Body of pancreas (tissue), 4 donors: ENCODE data around the gene NR6A1. TPM values are rescaled to one million over a fixed set of nuclear protein-coding genes. Genes with fewer than 3 reads are reported as not detected.

Experiments
- ATAC-seq: fragments of 150-250 bp; one replicate; pipeline ENCODE4 v1.9.1; 2016
- DNase-seq, 4 donors: peaks; one replicate each; pipeline ENCODE4 v3.0.0-alpha.2; 2019
- H3K27ac ChIP-seq, 4 donors: fragments of 200-600 bp; sonication (generic); 1 replicate in 3 of 4; 2 replicates in 1 of 4; pipeline versions ENCODE4 v1.5.1 to v1.6.1; 2016 to 2019; ENCODE audit warnings: mild to moderate bottlenecking in 1 of 4, mixed read lengths in 1 of 4, moderate library complexity in 1 of 4
- H3K27me3 ChIP-seq, 2 donors: fragments of 200-600 bp; sonication (generic); one replicate each; pipeline ENCODE4 v1.6.0; 2016; ENCODE audit warnings: mild to moderate bottlenecking in 1 of 2
- H3K36me3 ChIP-seq, 2 donors: fragments of 200-600 bp; sonication (generic); replicated peaks in 1 of 2; 2 replicates each; pipeline ENCODE4 v1.5.1; 2016; ENCODE audit warnings: low read depth in 2 of 2; ENCODE audit not compliant: insufficient read depth in 1 of 2
- H3K4me1 ChIP-seq: fragments of 200-600 bp; sonication (generic); one replicate; pipeline ENCODE4 v1.6.0; 2016
- H3K4me3 ChIP-seq, 2 donors: fragments of 200-600 bp; sonication (generic); 1 replicate in 1 of 2; 2 replicates in 1 of 2; pipeline ENCODE4 v1.5.1; 2016 to 2019
- H3K9me3 ChIP-seq, 3 donors: fragments of 200-600 bp; sonication (generic); 1 replicate in 2 of 3; 2 replicates in 1 of 3; pipeline ENCODE4 v1.5.1; 2016
- POLR2A ChIP-seq, 3 donors: fragments of 450-650 bp; IDR thresholded peaks; one replicate each; pipeline ENCODE4 v1.6.1; 2016; ENCODE audit warnings: antibody characterized with exemption in 3 of 3, mild to moderate bottlenecking in 2 of 3
- WGBS, 2 donors: methylation state at CpG; one replicate each; pipeline ENCODE4 v1.1.5; 2017; 5-methylcytosine and 5-hydroxymethylcytosine counted together
- intact Hi-C: fragments of 100-400 bp; cut with DNase I; formaldehyde crosslinking; loops from one replicate; pipeline ENCODE4 v1.15.1; 2023
- total RNA-seq, 2 donors: library from RNA; depleted of rRNA; stranded (reverse); fragments of >200 nt; gene quantifications; one replicate each; pipeline ENCODE4 v1.1.0, GENCODE V29; 2016
- TF ChIP-seq, protein P1 (sequence below), 7 experiments: fragments of 450-650 bp in 4 of 7; fragments of 200-600 bp in 3 of 7; sonication (generic) in 3 of 7; IDR thresholded peaks; one replicate each; pipeline ENCODE4 v1.5.1; 2016 to 2019; ENCODE audit warnings: antibody characterized with exemption in 7 of 7

The NR6A1 gene
- total RNA-seq, 2 donors from 2014 or later, result 3.3 to 3.9 TPM

DNA sequence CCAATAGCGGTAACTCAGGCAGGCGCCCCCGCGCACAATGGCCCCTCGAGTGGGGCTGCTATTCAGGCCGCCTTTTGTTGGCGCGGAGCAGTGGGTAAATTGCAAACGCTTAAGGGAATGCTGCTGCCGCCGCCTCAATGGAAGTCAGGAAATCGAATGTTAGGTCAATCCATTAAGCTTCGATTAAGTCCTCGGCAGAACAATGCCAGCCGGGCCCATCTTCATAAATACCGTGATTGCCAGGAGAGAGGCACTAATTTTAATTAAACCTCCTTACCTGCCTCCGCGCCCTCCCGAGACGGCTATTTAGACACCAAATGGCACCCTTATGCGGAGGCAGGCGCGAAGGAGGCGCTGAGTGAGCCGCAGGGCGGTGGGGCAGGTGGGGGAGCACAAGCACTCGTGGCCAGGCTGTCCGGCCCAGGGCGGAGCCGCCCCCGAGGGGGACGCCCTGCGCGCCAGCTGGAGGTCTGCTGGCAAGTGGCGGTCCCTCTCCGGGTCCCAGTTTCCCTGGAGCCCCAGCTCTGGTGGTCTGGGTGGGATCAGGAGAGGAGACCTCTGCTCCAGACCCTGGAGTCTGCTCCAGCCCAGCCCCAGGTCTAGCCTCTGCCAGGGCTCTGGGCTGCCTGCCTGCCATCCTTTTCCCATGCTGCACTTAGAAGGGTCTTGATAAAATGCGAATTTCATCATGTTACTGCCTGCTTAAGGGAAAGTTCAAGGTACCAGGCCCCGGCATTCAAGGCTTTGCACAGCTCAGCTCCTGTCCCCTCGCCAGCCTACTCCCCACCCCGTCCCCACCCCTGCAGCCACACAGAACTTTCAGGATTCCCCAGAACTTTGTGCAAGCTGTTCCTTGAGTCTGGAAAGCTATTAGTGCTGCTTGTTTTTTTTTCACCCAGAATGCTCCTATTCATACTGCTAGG is 283.6 kb downstream of the NR6A1 start:
- no peak overlapping the region for H3K4me3 ChIP-seq
- ATAC-seq, result no peak
- DNase-seq, result no peak
- TF ChIP-seq POLR2A (IDR thresholded peaks at IDR 0.05), result no peak
- TF ChIP-seq, protein P1, sequence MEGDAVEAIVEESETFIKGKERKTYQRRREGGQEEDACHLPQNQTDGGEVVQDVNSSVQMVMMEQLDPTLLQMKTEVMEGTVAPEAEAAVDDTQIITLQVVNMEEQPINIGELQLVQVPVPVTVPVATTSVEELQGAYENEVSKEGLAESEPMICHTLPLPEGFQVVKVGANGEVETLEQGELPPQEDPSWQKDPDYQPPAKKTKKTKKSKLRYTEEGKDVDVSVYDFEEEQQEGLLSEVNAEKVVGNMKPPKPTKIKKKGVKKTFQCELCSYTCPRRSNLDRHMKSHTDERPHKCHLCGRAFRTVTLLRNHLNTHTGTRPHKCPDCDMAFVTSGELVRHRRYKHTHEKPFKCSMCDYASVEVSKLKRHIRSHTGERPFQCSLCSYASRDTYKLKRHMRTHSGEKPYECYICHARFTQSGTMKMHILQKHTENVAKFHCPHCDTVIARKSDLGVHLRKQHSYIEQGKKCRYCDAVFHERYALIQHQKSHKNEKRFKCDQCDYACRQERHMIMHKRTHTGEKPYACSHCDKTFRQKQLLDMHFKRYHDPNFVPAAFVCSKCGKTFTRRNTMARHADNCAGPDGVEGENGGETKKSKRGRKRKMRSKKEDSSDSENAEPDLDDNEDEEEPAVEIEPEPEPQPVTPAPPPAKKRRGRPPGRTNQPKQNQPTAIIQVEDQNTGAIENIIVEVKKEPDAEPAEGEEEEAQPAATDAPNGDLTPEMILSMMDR (IDR thresholded peaks at IDR 0.05), result no peak
- 27 to 28% methylated on average over 16 to 40 of the region's 40 CpGs for WGBS, 2 donors
- no peaks in the 10 kb centered on the region for H3K4me1 ChIP-seq
- H3K27me3 ChIP-seq, result no peaks in the 10 kb centered on the region
- H3K9me3 ChIP-seq, result no peaks in the 10 kb centered on the region
- no peak overlapping the region for H3K27ac ChIP-seq
- intact Hi-C loops, result no loop called here
- no peaks in the 10 kb centered on the region for H3K36me3 ChIP-seq

DNA sequence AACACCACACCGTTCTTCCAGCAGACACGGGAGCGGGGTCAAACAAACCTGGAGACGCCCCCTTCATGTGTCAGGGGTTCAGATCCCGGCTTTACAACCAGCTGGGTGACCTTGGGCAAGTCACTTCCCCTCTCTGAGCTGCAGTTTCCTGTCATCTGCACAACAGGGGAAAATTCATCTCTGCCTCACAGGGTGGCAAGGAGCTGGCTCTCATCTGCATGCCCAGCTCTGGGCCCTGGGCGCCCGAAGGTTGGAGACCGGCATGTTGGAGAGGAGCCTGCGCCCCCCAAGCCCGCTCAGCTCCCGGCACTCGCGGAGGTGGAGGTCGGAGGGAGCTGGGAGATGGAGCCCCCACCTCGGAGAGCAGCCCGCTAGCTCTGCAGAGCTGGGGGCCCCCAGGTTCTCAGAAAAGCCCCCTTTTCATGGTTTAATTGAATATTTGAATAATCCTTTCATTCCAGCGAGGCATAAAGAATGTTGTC is 284.3 kb downstream of the NR6A1 start:
- H3K9me3 ChIP-seq, result no peaks in the 10 kb centered on the region
- no peak overlapping the region for H3K27ac ChIP-seq
- TF ChIP-seq, protein P1 (IDR thresholded peaks at IDR 0.05), result no peak
- no peak for TF ChIP-seq POLR2A (IDR thresholded peaks at IDR 0.05)
- H3K4me3 ChIP-seq, result no peak overlapping the region
- no peaks in the 10 kb centered on the region for H3K27me3 ChIP-seq
- H3K36me3 ChIP-seq, result no peaks in the 10 kb centered on the region
- no peaks in the 10 kb centered on the region for H3K4me1 ChIP-seq
- ATAC-seq (no peak), DNase-seq (no peak)
- intact Hi-C loops, result no loop called here
- 19 to 44% methylated on average over 5 to 17 of the region's 17 CpGs for WGBS, 2 donors

DNA sequence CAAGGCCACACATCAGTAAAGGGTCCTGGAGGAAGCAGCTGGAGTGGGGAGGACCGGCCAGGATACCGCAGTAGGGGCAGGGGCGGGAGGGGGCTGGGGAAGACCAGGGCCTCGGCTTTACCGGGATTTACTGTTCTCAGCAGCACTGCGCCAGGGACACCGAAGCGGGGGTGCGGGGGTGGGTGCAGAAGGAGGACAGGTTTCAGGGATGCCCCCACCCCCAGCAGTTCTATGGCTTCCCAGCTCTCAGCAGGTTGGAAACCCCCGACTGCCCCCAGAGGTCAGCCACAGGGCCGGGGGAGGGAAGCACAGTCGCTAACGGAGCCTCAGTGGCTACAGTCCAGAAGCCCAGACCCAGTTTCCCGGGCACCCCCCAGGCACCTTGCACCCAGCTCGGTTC is 285.2 kb downstream of the NR6A1 start:
- no peak overlapping the region for H3K4me3 ChIP-seq
- intact Hi-C loops, result no loop called here
- no peak overlapping the region for H3K27ac ChIP-seq
- H3K27me3 ChIP-seq, result no peaks in the 10 kb centered on the region
- 51% methylated on average over 15 of the region's 15 CpGs; no CpG with 5 or more reads in 1 of the 2 donors for WGBS, 2 donors
- H3K36me3 ChIP-seq, result no peaks in the 10 kb centered on the region
- DNase-seq (no peak), ATAC-seq (no peak)
- H3K4me1 ChIP-seq, result no peaks in the 10 kb centered on the region
- no peak for TF ChIP-seq POLR2A (IDR thresholded peaks at IDR 0.05)
- TF ChIP-seq, protein P1 (IDR thresholded peaks at IDR 0.05), result no peak
- no peaks in the 10 kb centered on the region for H3K9me3 ChIP-seq

DNA sequence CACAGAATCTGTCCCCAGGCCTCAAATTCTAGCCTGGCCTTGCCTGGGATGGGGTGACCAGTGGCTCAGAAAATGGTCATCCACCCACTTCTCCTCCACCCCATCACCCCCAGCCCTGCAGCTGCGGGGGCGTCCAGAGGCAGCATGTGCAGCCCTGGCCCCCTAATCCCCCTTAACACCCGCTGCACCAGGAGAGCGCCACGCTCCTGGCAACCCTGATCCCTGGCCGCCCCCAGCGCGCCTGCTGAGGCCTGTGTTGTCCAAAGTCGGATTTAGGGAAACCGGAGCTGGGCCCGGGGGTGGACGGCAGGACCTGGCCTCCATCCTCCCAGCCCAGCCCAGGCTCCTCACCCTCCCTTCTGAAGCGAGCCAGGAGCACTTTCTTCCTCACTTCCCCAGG is 285.9 kb downstream of the NR6A1 start:
- 70 to 76% methylated on average over 10 to 12 of the region's 13 CpGs for WGBS, 2 donors
- ATAC-seq, result no peak
- no peak for DNase-seq
- Histone ChIP-seq H3K27me3 (no peaks in the 10 kb centered on the region), H3K4me3 (no peak overlapping the region), H3K36me3 (no peaks in the 10 kb centered on the region), H3K4me1 (no peaks in the 10 kb centered on the region), H3K27ac (no peak overlapping the region), H3K9me3 (no peaks in the 10 kb centered on the region)
- TF ChIP-seq POLR2A (IDR thresholded peaks at IDR 0.05), result no peak
- TF ChIP-seq, protein P1 (IDR thresholded peaks at IDR 0.05), result no peak
- intact Hi-C loops, result no loop called here
